Endothelial cell of umbilical vein (primary cell): ENCODE data around the gene TNFSF18. TPM values are rescaled to one million over a fixed set of nuclear protein-coding genes. Genes with fewer than 3 reads are reported as not detected.

Experiments used
- BruUV-seq: library from RNA; stranded (reverse); fragments of 400-500 nt; replicated peaks from 2 replicates; lab custom pipeline; 2021; lab: Mats Ljungman, UMichigan
- CTCF ChIA-PET: fragments of 300-600, 350-600 bp; sonication (Branson Sonifier 250); formaldehyde crosslinking; loops from one replicate; lab custom pipeline; 2021; ENCODE audit warnings: antibody characterized with exemption, inconsistent platforms; lab: Charles Lee
- POLR2A ChIA-PET: fragments of 300-600, 350-600 bp; sonication (Branson Sonifier 250); formaldehyde crosslinking; loops from one replicate; lab custom pipeline; 2021; ENCODE audit warnings: antibody characterized with exemption, inconsistent platforms; lab: Charles Lee
- DNase-seq: peaks from one replicate; pipeline ENCODE4 v3.0.0-alpha.2; 2011; ENCODE audit warnings: low read depth, low spot score
- FAIRE-seq: peaks from 2 replicates; lab custom pipeline; 2011; peaks lifted over from hg19 to GRCh38; lab: Jason Lieb, UNC
- H2AFZ ChIP-seq: 2 replicates; pipeline ENCODE4 v1.6.0; 2012; ENCODE audit warnings: low read depth, low read length, control low read depth, inconsistent platforms
- H3K27ac ChIP-seq: 2 replicates; pipeline ENCODE4 v1.5.1; 2011; ENCODE audit warnings: low read depth, mild to moderate bottlenecking, control low read depth, low read length, moderate library complexity; ENCODE audit not compliant: insufficient read depth
- H3K27me3 ChIP-seq, 2 experiments: 2 replicates each; pipeline versions ENCODE4 v1.6.0 to v1.6.1; 2011; ENCODE audit warnings: low read length in 2 of 2, mixed read lengths in 1 of 2; ENCODE audit not compliant: control insufficient read depth in 2 of 2, insufficient read depth in 2 of 2
- H3K36me3 ChIP-seq, 2 experiments: 2 replicates in 1 of 2; 3 replicates in 1 of 2; pipeline ENCODE4 v1.5.1; 2011; ENCODE audit warnings: low read length in 2 of 2, mild to moderate bottlenecking in 1 of 2, moderate library complexity in 1 of 2; ENCODE audit not compliant: control insufficient read depth in 2 of 2, insufficient read depth in 2 of 2; ENCODE audit errors: extremely low read depth in 1 of 2
- H3K4me1 ChIP-seq: 3 replicates; pipeline ENCODE4 v1.5.1; 2011; ENCODE audit warnings: mild to moderate bottlenecking, low read length; ENCODE audit not compliant: control insufficient read depth, insufficient read depth; ENCODE audit errors: extremely low read depth
- H3K4me2 ChIP-seq: 2 replicates; pipeline ENCODE4 v1.6.1; 2011; ENCODE audit warnings: low read length, control low read depth, mixed read lengths; ENCODE audit not compliant: insufficient read depth
- H3K4me3 ChIP-seq, 3 experiments: fragments of 200-600 bp in 1 of 3; sonication (generic), shearing (Covaris generic) in 1 of 3; replicated peaks in 1 of 3; 2 replicates each; pipeline ENCODE4 v1.5.1; 2011 to 2016; ENCODE audit warnings: control low read depth in 3 of 3, low read length in 3 of 3, mild to moderate bottlenecking in 2 of 3, inconsistent platforms in 1 of 3, low read depth in 1 of 3, moderate library complexity in 1 of 3; ENCODE audit not compliant: insufficient read depth in 1 of 3
- H3K79me2 ChIP-seq: 2 replicates; pipeline ENCODE4 v1.6.0; 2012; ENCODE audit warnings: low read length, inconsistent platforms; ENCODE audit not compliant: control insufficient read depth, insufficient read depth
- H3K9ac ChIP-seq: replicated peaks from 2 replicates; pipeline ENCODE3; 2011; ENCODE audit warnings: low read length, control low read depth; ENCODE audit not compliant: insufficient read depth; ENCODE audit errors: extremely low read depth
- H3K9me1 ChIP-seq: replicated peaks from 3 replicates; pipeline ENCODE4 v1.6.0; 2011; ENCODE audit warnings: mild to moderate bottlenecking, low read length; ENCODE audit not compliant: control insufficient read depth, insufficient read depth; ENCODE audit errors: extremely low read depth
- H3K9me3 ChIP-seq: replicated peaks from 2 replicates; pipeline ENCODE4 v1.5.1; 2012; ENCODE audit warnings: low read length, inconsistent platforms; ENCODE audit not compliant: control insufficient read depth, insufficient read depth
- H4K20me1 ChIP-seq: replicated peaks from 2 replicates; pipeline ENCODE3; 2011; ENCODE audit warnings: mild to moderate bottlenecking, low read length; ENCODE audit not compliant: control insufficient read depth, insufficient read depth; ENCODE audit errors: extremely low read depth
- CTCF ChIP-seq, 2 donors: IDR thresholded peaks; 1 replicate in 1 of 2; 2 replicates in 1 of 2; pipeline ENCODE4 v1.5.1; 2011; ENCODE audit warnings: low read length in 2 of 2, mild to moderate bottlenecking in 2 of 2, moderate library complexity in 2 of 2, control low read depth in 1 of 2, inconsistent platforms in 1 of 2, low read depth in 1 of 2; ENCODE audit not compliant: insufficient read depth in 1 of 2; ENCODE audit errors: extremely low read depth in 1 of 2
- EZH2 ChIP-seq: IDR thresholded peaks from 2 replicates; pipeline ENCODE4 v1.6.1; 2012; ENCODE audit warnings: borderline replicate concordance, low read depth, mild to moderate bottlenecking, moderate library complexity, low read length, inconsistent platforms; ENCODE audit not compliant: severe bottlenecking
- FOS ChIP-seq: IDR thresholded peaks from 2 replicates; pipeline ENCODE4 v1.6.1; 2011; ENCODE audit warnings: mild to moderate bottlenecking, low read length, moderate library complexity, borderline replicate concordance; ENCODE audit not compliant: insufficient read depth
- JUN ChIP-seq: IDR thresholded peaks from 2 replicates; pipeline ENCODE4 v1.6.1; 2011; ENCODE audit warnings: borderline replicate concordance, low read depth; ENCODE audit not compliant: insufficient read length, insufficient read depth
- MYC ChIP-seq: IDR thresholded peaks from one replicate; pipeline ENCODE4 v1.6.1; 2011; ENCODE audit warnings: mild to moderate bottlenecking, low read depth, low read length
- POLR2A ChIP-seq: IDR thresholded peaks from 2 replicates; pipeline ENCODE4 v1.6.1; 2012; ENCODE audit warnings: low read depth, mild to moderate bottlenecking, control low read depth, low read length
- dilution Hi-C: fragments of 300-500 bp; cut with MboI; formaldehyde crosslinking; loops from one replicate; pipeline ENCODE4 v1.15.0; 2019; ENCODE audit warnings: low sequenced_read_pairs; ENCODE audit not compliant: extremely low pct_ligation_motif_present
- intact Hi-C: fragments of 100-400 bp; cut with micrococcal nuclease; formaldehyde crosslinking; loops from one replicate; pipeline ENCODE4 v1.10.0; 2022
- polyA plus RNA-seq, 4 experiments: library from polyadenylated mRNA; depleted of rRNA in 3 of 4; stranded (reverse) in 3 of 4; unstranded in 1 of 4; fragments of >200 nt; gene quantifications; 2 replicates each; pipeline versions ENCODE4 v1.2.1 to v1.2.3, GENCODE V29; 2011 to 2012; ENCODE audit warnings: missing spikeins in 1 of 4
- total RNA-seq: library from RNA; stranded (reverse); gene quantifications from 2 replicates; pipeline ENCODE4 v1.2.3, GENCODE V29; 2021

The TNFSF18 gene
- total and polyA plus RNA-seq, 2 donors (not counting 3 experiments of a cell fraction or from before 2014, with no cell fraction given) = 15.3 to 39.4 TPM

GRCh38 chr1:173038875-173039554, 11.7 kb downstream of the TNFSF18 start:
- Histone ChIP-seq H3K9ac (no peak overlapping the region), H3K9me3 (no peaks in the 10 kb centered on the region), H3K36me3 (peaks cover 0 to 8% of the 10 kb centered on the region in 2 experiments), H2AFZ (no peak overlapping the region), H3K9me1 (no peaks in the 10 kb centered on the region), H3K4me1 (peaks cover 23% of the 10 kb centered on the region), H3K27me3 (no peaks in the 10 kb centered on the region), H3K79me2 (no peaks in the 10 kb centered on the region), H3K4me3 (no peak overlapping the region), H3K27ac (no peak overlapping the region), H4K20me1 (no peaks in the 10 kb centered on the region), H3K4me2 (no peak overlapping the region)
- CTCF ChIA-PET = interaction anchor here (0.8 to 1.9 kb wide), 9 partner anchors 8 to 216 kb away, joined by 3 to 6 read pairs (median 3); no protein-coding TSS in a partner anchor
- POLR2A ChIA-PET = interaction anchor here (0.6 kb wide), 1 partner anchor 302 kb away, joined by 4 read pairs; no protein-coding TSS in a partner anchor
- BruUV-seq = no TSS peak
- dilution Hi-C loops = no loop called here
- intact Hi-C loops = no loop called here
- DNase-seq (no peak), FAIRE-seq (no peak)
- TF ChIP-seq FOS (no peak), EZH2 (no peak), CTCF (IDR thresholded peaks at IDR 0.05; ENCODE audit: extremely low read depth in 1 of 2, insufficient read depth in 1 of 2, low read depth in 1 of 2, low read length in 2 of 2) (no peak), POLR2A (no peak), MYC (no peak), JUN (no peak)
